HepG2 (cell line): Measurements from ENCODE around the gene DDR1. TPM values are rescaled to one million over a fixed set of nuclear protein-coding genes. Genes with fewer than 3 reads are reported as not detected.

Experiments used
- ATRX ChIP-seq: sonication (generic); formaldehyde crosslinking; IDR thresholded peaks from 2 replicates; pipeline ENCODE4 v1.4.0; 2020; ENCODE audit warnings: missing genetic modification reagents, borderline replicate concordance
- CAMTA2 ChIP-seq: sonication (generic); formaldehyde crosslinking; IDR thresholded peaks from 2 replicates; pipeline ENCODE4 v1.4.0; 2020; ENCODE audit warnings: mild to moderate bottlenecking, missing genetic modification reagents, borderline replicate concordance
- HHEX ChIP-seq: IDR thresholded peaks from 2 replicates; pipeline ENCODE4 v1.6.1; 2016; ENCODE audit warnings: control low read depth
- KDM5B ChIP-seq: sonication (generic); formaldehyde crosslinking; IDR thresholded peaks from 2 replicates; pipeline ENCODE4 v1.4.0; 2020; ENCODE audit warnings: missing genetic modification reagents, mild to moderate bottlenecking, borderline replicate concordance
- KMT2B ChIP-seq: IDR thresholded peaks from 2 replicates; pipeline ENCODE4 v1.6.1; 2016; ENCODE audit warnings: missing genetic modification reagents, missing compliant biosample characterization
- MLX ChIP-seq: IDR thresholded peaks from 2 replicates; pipeline ENCODE4 v1.6.1; 2016
- PTBP1 ChIP-seq: fragments of 200-400 bp; formaldehyde crosslinking; IDR thresholded peaks from 2 replicates; pipeline ENCODE4 v1.6.1; 2018; ENCODE audit warnings: low read length, low read depth; ENCODE audit not compliant: poor library complexity, severe bottlenecking
- RARA ChIP-seq: IDR thresholded peaks from 2 replicates; pipeline ENCODE4 v1.6.1; 2016; ENCODE audit warnings: missing genetic modification reagents, missing compliant biosample characterization
- RFX1 ChIP-seq: fragments of 450-650 bp; IDR thresholded peaks from 2 replicates; pipeline ENCODE4 v1.6.1; 2017
- SIX4 ChIP-seq: sonication (generic); formaldehyde crosslinking; IDR thresholded peaks from 2 replicates; pipeline ENCODE4 v1.4.0; 2020; ENCODE audit warnings: missing genetic modification reagents
- SMARCC2 ChIP-seq: fragments of 450-650 bp; IDR thresholded peaks from 2 replicates; pipeline ENCODE4 v1.6.1; 2017; ENCODE audit warnings: antibody characterized with exemption, mild to moderate bottlenecking
- SUZ12 ChIP-seq: fragments of 150-350 bp; IDR thresholded peaks from 2 replicates; pipeline ENCODE4 v1.6.1; 2014; ENCODE audit warnings: low read depth, low read length
- TFAP4 ChIP-seq: sonication (generic); IDR thresholded peaks from 2 replicates; pipeline ENCODE4 v1.6.1; 2016; ENCODE audit warnings: low read depth, borderline replicate concordance
- TRIM22 ChIP-seq: fragments of 450-650 bp; IDR thresholded peaks from 2 replicates; pipeline ENCODE4 v1.6.1; 2017
- TRIM24 ChIP-seq: sonication (generic); formaldehyde crosslinking; IDR thresholded peaks from 2 replicates; pipeline ENCODE4 v1.8.0; 2022; ENCODE audit warnings: mild to moderate bottlenecking, missing genetic modification reagents
- YY1 ChIP-seq: IDR thresholded peaks from 2 replicates; pipeline ENCODE4 v1.6.1; 2011; ENCODE audit warnings: low read length, low read depth, moderate library complexity, mild to moderate bottlenecking; ENCODE audit not compliant: insufficient read depth, insufficient replicate concordance
- ZNF180 ChIP-seq: sonication (generic); formaldehyde crosslinking; IDR thresholded peaks from 2 replicates; pipeline ENCODE4 v1.4.0; 2020; ENCODE audit warnings: low read depth, missing genetic modification reagents, borderline replicate concordance
- ZNF224 ChIP-seq: sonication (generic); formaldehyde crosslinking; IDR thresholded peaks from 2 replicates; pipeline ENCODE4 v1.5.0; 2020; ENCODE audit warnings: mild to moderate bottlenecking, missing genetic modification reagents
- ZNF274 ChIP-seq: sonication (generic); formaldehyde crosslinking; IDR thresholded peaks from 2 replicates; pipeline ENCODE4 v1.5.1; 2020; ENCODE audit warnings: mild to moderate bottlenecking, missing genetic modification reagents
- ZNF33A ChIP-seq: sonication (generic); formaldehyde crosslinking; IDR thresholded peaks from 2 replicates; pipeline ENCODE4 v1.5.1; 2020; ENCODE audit warnings: missing genetic modification reagents, mild to moderate bottlenecking, moderate library complexity, borderline replicate concordance
- ZNF441 ChIP-seq: sonication (generic); formaldehyde crosslinking; IDR thresholded peaks from 2 replicates; pipeline ENCODE4 v1.7.0; 2021; ENCODE audit warnings: missing genetic modification reagents, borderline replicate concordance
- ZNF607 ChIP-seq: sonication (generic); formaldehyde crosslinking; IDR thresholded peaks from 2 replicates; pipeline ENCODE4 v1.5.1; 2020; ENCODE audit warnings: missing genetic modification reagents, mild to moderate bottlenecking, borderline replicate concordance
- ZNF766 ChIP-seq: sonication (generic); formaldehyde crosslinking; IDR thresholded peaks from 2 replicates; pipeline ENCODE4 v1.5.0; 2020; ENCODE audit warnings: missing genetic modification reagents, borderline replicate concordance
- ZNF883 ChIP-seq: sonication (generic); formaldehyde crosslinking; IDR thresholded peaks from 2 replicates; pipeline ENCODE4 v1.5.1; 2020; ENCODE audit warnings: mild to moderate bottlenecking, missing genetic modification reagents; ENCODE audit errors: not compliant biosample characterization
- ZSCAN5A ChIP-seq: sonication (generic); formaldehyde crosslinking; IDR thresholded peaks from 2 replicates; pipeline ENCODE4 v1.8.0; 2022; ENCODE audit warnings: mild to moderate bottlenecking, missing genetic modification reagents, borderline replicate concordance
- polyA plus RNA-seq, 8 experiments: library from polyadenylated mRNA; depleted of rRNA in 3 of 8; stranded (reverse) in 7 of 8; unstranded in 1 of 8; fragments of >200 nt; fragmentation: Illumina TruSeq in 4 of 8; extraction: Trizol in 4 of 8; gene quantifications; 2 replicates each; pipeline versions ENCODE4 v1.2.1 to v1.2.3, GENCODE V29; 2011 to 2016; ENCODE audit warnings: low read depth in 4 of 8, missing spikeins in 1 of 8, mixed read lengths in 1 of 8; ENCODE audit not compliant: insufficient read depth in 1 of 8
- total RNA-seq, 5 experiments: library from RNA; depleted of rRNA; stranded (reverse); fragments of >200 nt; fragmentation: Illumina TruSeq; extraction: Trizol; gene quantifications; 2 replicates each; pipeline ENCODE4 v1.2.3, GENCODE V29; 2016; ENCODE audit warnings: low read depth in 1 of 5

DDR1 gene
- total and polyA plus RNA-seq, 2 of the 13 experiments (the other 11 are each of a cell fraction or from before 2014, with no cell fraction given), result 16.7 to 20.2 TPM

- peak; percentile 96 for TF ChIP-seq ZNF607 (CRISPR knock-in tag)
- TF ChIP-seq ZNF274 (CRISPR knock-in tag), result peak; percentile 88; the same call in 1 of the 2 replicates
- no peak for TF ChIP-seq RFX1
- TF ChIP-seq ATRX, result no peak
- no peak for TF ChIP-seq HHEX (CRISPR knock-in tag)
- TF ChIP-seq RARA (CRISPR knock-in tag), result peak; percentile 65
- TF ChIP-seq YY1, result peak; percentile 78
- no peak for TF ChIP-seq TRIM24 (CRISPR knock-in tag)
- TF ChIP-seq SMARCC2, result no peak
- peak; percentile 95 for TF ChIP-seq ZNF883 (CRISPR knock-in tag)
- no peak; the same call in 1 of the 2 replicates for TF ChIP-seq ZNF224 (CRISPR knock-in tag)
- no peak; the same call in 1 of the 2 replicates for TF ChIP-seq ZNF33A (CRISPR knock-in tag)
- TF ChIP-seq KMT2B (CRISPR knock-in tag), result peak; percentile 83
- TF ChIP-seq TFAP4, result peak; percentile 46; the same call in 1 of the 2 replicates
- TF ChIP-seq PTBP1, result no peak
- 0 out of 2 replicates have a peak, but pooled peaks have one; percentile 84 for TF ChIP-seq ZNF180
- TF ChIP-seq SUZ12, result no peak
- TF ChIP-seq CAMTA2 (CRISPR knock-in tag), result peak; percentile 97
- peak; percentile 100 for TF ChIP-seq KDM5B (CRISPR knock-in tag)
- TF ChIP-seq ZNF441 (CRISPR knock-in tag), result peak; percentile 71; the same call in 1 of the 2 replicates
- TF ChIP-seq TRIM22, result no peak
- TF ChIP-seq MLX (CRISPR knock-in tag), result peak; percentile 85
- peak; percentile 98 for TF ChIP-seq ZNF766 (CRISPR knock-in tag)
- TF ChIP-seq ZSCAN5A (CRISPR knock-in tag), result peak; percentile 77; the same call in 1 of the 2 replicates
- peak; percentile 34; the same call in 1 of the 2 replicates for TF ChIP-seq SIX4 (CRISPR knock-in tag)
Measured at GRCh38 chr6:30914076-30914853, 29.9 kb downstream of the DDR1 start, which contains the start of gene VARS2 (continued).
